Measurements from ENCODE around the gene MRGPRD. TPM values are rescaled to one million over a fixed set of nuclear protein-coding genes. Genes with fewer than 3 reads are reported as not detected.
A peak's percentile ranks its signal among the peaks of the same experiment; 100 is the strongest.

Gene MRGPRD
- total and polyA plus RNA-seq, 3 experiments from 2014 or later = not detected

GRCh38 chr11:68993546-68993945, 12.8 kb upstream of the MRGPRD start:
- no peaks in the 10 kb centered on the region for H3K9me3 ChIP-seq (ENCODE audit: low read length)
- H3K4me1 ChIP-seq (ENCODE audit: insufficient read depth, low read length) = no peaks in the 10 kb centered on the region
- no peak overlapping the region for H3K27ac ChIP-seq (ENCODE audit: low read depth, low read length)
- POLR2A ChIA-PET = no interaction called here
- peaks cover 4% of the 10 kb centered on the region for H3K27me3 ChIP-seq (ENCODE audit: insufficient read depth, low read length, poor library complexity, severe bottlenecking)
- Mint-ChIP-seq H3K27ac (no peak overlapping the region), H3K9me3 (no peaks in the 10 kb centered on the region), H3K4me1 (peaks cover 0 to 6% (median 0%) of the 10 kb centered on the region in 3 donors), H3K4me3 (no peak overlapping the region), H3K27me3 (peaks cover 26 to 41% of the 10 kb centered on the region in 2 donors), H3K36me3 (no peaks in the 10 kb centered on the region)
- H3K36me3 ChIP-seq (ENCODE audit: insufficient read depth, low read length) = no peaks in the 10 kb centered on the region
- DNase-seq = no peak
- no peak overlapping the region for H3K4me3 ChIP-seq (ENCODE audit: low read length)
- CTCF ChIA-PET = interaction anchor here (1.0 kb wide), 1 partner anchor 8 kb away, joined by 3 read pairs; no protein-coding TSS in a partner anchor

- Mint-ChIP-seq H3K9me3 (no peaks in the 10 kb centered on the region), H3K36me3 (no peaks in the 10 kb centered on the region), H3K27ac (no peak overlapping the region), H3K4me1 (peaks cover 0 to 9% (median 0%) of the 10 kb centered on the region in 3 donors), H3K4me3 (peak overlapping the region in 1 of 7 donors; percentile 3), H3K27me3 (peaks cover 27 to 46% of the 10 kb centered on the region in 2 donors)
- H3K36me3 ChIP-seq (ENCODE audit: insufficient read depth, low read length) = no peaks in the 10 kb centered on the region
- no peak for DNase-seq
- H3K4me1 ChIP-seq (ENCODE audit: insufficient read depth, low read length) = no peaks in the 10 kb centered on the region
- no peaks in the 10 kb centered on the region for H3K9me3 ChIP-seq (ENCODE audit: low read length)
- H3K27ac ChIP-seq (ENCODE audit: low read depth, low read length) = no peak overlapping the region
- ChIA-PET POLR2A (no interaction called here), CTCF (no interaction called here)
- H3K27me3 ChIP-seq (ENCODE audit: insufficient read depth, low read length, poor library complexity, severe bottlenecking) = peaks cover 4% of the 10 kb centered on the region
- no peak overlapping the region for H3K4me3 ChIP-seq (ENCODE audit: low read length)
Observed at GRCh38 chr11:68992743-68993255, 12.0 kb upstream of the MRGPRD start.

GRCh38 chr11:68990995-68991780, 10.4 kb upstream of the MRGPRD start:
- no peak overlapping the region for H3K4me3 ChIP-seq (ENCODE audit: low read length)
- DNase-seq = peak in 1 of 5 donors; percentile 40

GRCh38 chr11:68989936-68990606, 9.3 kb upstream of the MRGPRD start:
- peak in 1 of 5 donors; percentile 10 for DNase-seq
- no peaks in the 10 kb centered on the region for H3K4me1 ChIP-seq (ENCODE audit: insufficient read depth, low read length)
- H3K4me1 Mint-ChIP-seq = peaks cover 0 to 9% (median 0%) of the 10 kb centered on the region in 3 donors
- no peaks in the 10 kb centered on the region for H3K36me3 ChIP-seq (ENCODE audit: insufficient read depth, low read length)
- H3K27me3 Mint-ChIP-seq = peaks cover 35 to 53% of the 10 kb centered on the region in 2 donors
- ChIA-PET CTCF (no interaction called here), POLR2A (no interaction called here)
- no peak overlapping the region for H3K4me3 ChIP-seq (ENCODE audit: low read length)
- peaks cover 2 to 11% (median 3%) of the 10 kb centered on the region in 3 donors for H3K36me3 Mint-ChIP-seq
- peak overlapping the region in 1 of 8 donors; percentile 70 for H3K27ac Mint-ChIP-seq
- H3K27me3 ChIP-seq (ENCODE audit: insufficient read depth, low read length, poor library complexity, severe bottlenecking) = peaks cover 4% of the 10 kb centered on the region
- H3K9me3 ChIP-seq (ENCODE audit: low read length) = no peaks in the 10 kb centered on the region
- H3K27ac ChIP-seq (ENCODE audit: low read depth, low read length) = no peak overlapping the region
- H3K4me3 Mint-ChIP-seq = no peak overlapping the region
- H3K9me3 Mint-ChIP-seq = peaks cover 6 to 13% (median 11%) of the 10 kb centered on the region in 5 donors

More at GRCh38 chr11:68990995-68991780, 10.4 kb upstream of the MRGPRD start:
- Mint-ChIP-seq H3K4me1 (peaks cover 0 to 9% (median 0%) of the 10 kb centered on the region in 3 donors), H3K9me3 (peaks cover 2 to 13% (median 11%) of the 10 kb centered on the region in 5 donors), H3K4me3 (no peak overlapping the region), H3K36me3 (peaks cover 2 to 10% (median 3%) of the 10 kb centered on the region in 3 donors), H3K27me3 (peaks cover 34 to 58% of the 10 kb centered on the region in 2 donors), H3K27ac (peak overlapping the region in 1 of 8 donors; percentile 42)
- Histone ChIP-seq H3K36me3 (ENCODE audit: insufficient read depth, low read length) (no peaks in the 10 kb centered on the region), H3K9me3 (ENCODE audit: low read length) (no peaks in the 10 kb centered on the region), H3K27ac (ENCODE audit: low read depth, low read length) (no peak overlapping the region), H3K27me3 (ENCODE audit: insufficient read depth, low read length, poor library complexity, severe bottlenecking) (peaks cover 4% of the 10 kb centered on the region), H3K4me1 (ENCODE audit: insufficient read depth, low read length) (no peaks in the 10 kb centered on the region)
- ChIA-PET POLR2A (no interaction called here), CTCF (no interaction called here)

- H3K36me3 ChIP-seq (ENCODE audit: insufficient read depth, low read length) = no peaks in the 10 kb centered on the region
- H3K9me3 ChIP-seq (ENCODE audit: low read length) = no peaks in the 10 kb centered on the region
- POLR2A ChIA-PET = no interaction called here
- H3K4me1 ChIP-seq (ENCODE audit: insufficient read depth, low read length) = no peaks in the 10 kb centered on the region
- H3K4me1 Mint-ChIP-seq = peaks cover 0 to 9% (median 0%) of the 10 kb centered on the region in 3 donors
- no peak overlapping the region for H3K27ac Mint-ChIP-seq
- CTCF ChIA-PET = no interaction called here
- H3K4me3 Mint-ChIP-seq = no peak overlapping the region
- no peak overlapping the region for H3K4me3 ChIP-seq (ENCODE audit: low read length)
- no peaks in the 10 kb centered on the region for H3K27me3 ChIP-seq (ENCODE audit: insufficient read depth, low read length, poor library complexity, severe bottlenecking)
- peaks cover 2 to 11% (median 3%) of the 10 kb centered on the region in 3 donors for H3K36me3 Mint-ChIP-seq
- H3K27ac ChIP-seq (ENCODE audit: low read depth, low read length) = no peak overlapping the region
- peaks cover 32 to 43% of the 10 kb centered on the region in 2 donors for H3K27me3 Mint-ChIP-seq
- peaks cover 6 to 13% (median 11%) of the 10 kb centered on the region in 5 donors for H3K9me3 Mint-ChIP-seq
- no peak for DNase-seq
Observed at GRCh38 chr11:68988491-68988890, 7.7 kb upstream of the MRGPRD start.

GRCh38 chr11:68987211-68987610, 6.4 kb upstream of the MRGPRD start:
- ChIA-PET CTCF (no interaction called here), POLR2A (no interaction called here)
- no peak overlapping the region for H3K27ac ChIP-seq (ENCODE audit: low read depth, low read length)
- H3K4me3 ChIP-seq (ENCODE audit: low read length) = peak overlapping the region; percentile 17
- no peaks in the 10 kb centered on the region for H3K27me3 ChIP-seq (ENCODE audit: insufficient read depth, low read length, poor library complexity, severe bottlenecking)
- no peak overlapping the region for H3K4me3 Mint-ChIP-seq
- no peak overlapping the region for H3K27ac Mint-ChIP-seq
- H3K36me3 Mint-ChIP-seq = peaks cover 2 to 11% (median 3%) of the 10 kb centered on the region in 3 donors
- peaks cover 24 to 32% of the 10 kb centered on the region in 2 donors for H3K27me3 Mint-ChIP-seq
- no peak for DNase-seq
- H3K9me3 ChIP-seq (ENCODE audit: low read length) = no peaks in the 10 kb centered on the region
- peaks cover 6 to 21% (median 11%) of the 10 kb centered on the region in 5 donors for H3K9me3 Mint-ChIP-seq
- H3K4me1 Mint-ChIP-seq = peaks cover 0 to 9% (median 0%) of the 10 kb centered on the region in 3 donors
- no peaks in the 10 kb centered on the region for H3K36me3 ChIP-seq (ENCODE audit: insufficient read depth, low read length)
- no peaks in the 10 kb centered on the region for H3K4me1 ChIP-seq (ENCODE audit: insufficient read depth, low read length)

- DNase-seq = no peak
- ChIA-PET CTCF (no interaction called here), POLR2A (no interaction called here)
- no peak overlapping the region for H3K4me3 ChIP-seq (ENCODE audit: low read length)
- Mint-ChIP-seq H3K4me3 (no peak overlapping the region), H3K27ac (peak overlapping the region in 1 of 8 donors; percentile 86), H3K36me3 (peaks cover 2 to 11% (median 6%) of the 10 kb centered on the region in 3 donors), H3K4me1 (peaks cover 0 to 6% (median 0%) of the 10 kb centered on the region in 3 donors), H3K27me3 (peaks cover 15 to 31% of the 10 kb centered on the region in 2 donors), H3K9me3 (peaks cover 6 to 21% (median 12%) of the 10 kb centered on the region in 5 donors)
- no peaks in the 10 kb centered on the region for H3K36me3 ChIP-seq (ENCODE audit: insufficient read depth, low read length)
- H3K9me3 ChIP-seq (ENCODE audit: low read length) = no peaks in the 10 kb centered on the region
- H3K4me1 ChIP-seq (ENCODE audit: insufficient read depth, low read length) = no peaks in the 10 kb centered on the region
- H3K27ac ChIP-seq (ENCODE audit: low read depth, low read length) = no peak overlapping the region
- no peaks in the 10 kb centered on the region for H3K27me3 ChIP-seq (ENCODE audit: insufficient read depth, low read length, poor library complexity, severe bottlenecking)
Observed at GRCh38 chr11:68983801-68984200, 3.0 kb upstream of the MRGPRD start.

- Mint-ChIP-seq H3K27me3 (peaks cover 9 to 24% of the 10 kb centered on the region in 2 donors), H3K9me3 (peaks cover 6 to 17% (median 10%) of the 10 kb centered on the region in 5 donors), H3K4me1 (no peaks in the 10 kb centered on the region), H3K4me3 (no peak overlapping the region), H3K36me3 (peaks cover 2 to 10% (median 6%) of the 10 kb centered on the region in 3 donors), H3K27ac (no peak overlapping the region)
- H3K9me3 ChIP-seq (ENCODE audit: low read length) = no peaks in the 10 kb centered on the region
- H3K4me1 ChIP-seq (ENCODE audit: insufficient read depth, low read length) = no peaks in the 10 kb centered on the region
- no peak for DNase-seq
- POLR2A ChIA-PET = no interaction called here
- H3K36me3 ChIP-seq (ENCODE audit: insufficient read depth, low read length) = no peaks in the 10 kb centered on the region
- H3K27ac ChIP-seq (ENCODE audit: low read depth, low read length) = no peak overlapping the region
- no peak overlapping the region for H3K4me3 ChIP-seq (ENCODE audit: low read length)
- H3K27me3 ChIP-seq (ENCODE audit: insufficient read depth, low read length, poor library complexity, severe bottlenecking) = no peaks in the 10 kb centered on the region
- CTCF ChIA-PET = no interaction called here
Observed at GRCh38 chr11:68982134-68982533, 1.3 kb upstream of the MRGPRD start.
